Adrenal gland (tissue), 12 donors: Measurements from ENCODE around the gene RIN1. TPM values are rescaled to one million over a fixed set of nuclear protein-coding genes. Genes with fewer than 3 reads are reported as not detected.

Source experiments
- DNase-seq, 7 donors: peaks; one replicate each; pipeline ENCODE4 v3.0.0-alpha.2; 2019 to 2020
- H3K27ac ChIP-seq, 5 donors: fragments of 200-600 bp; sonication (generic) in 4 of 5; 1 replicate in 3 of 5; 2 replicates in 2 of 5; pipeline versions ENCODE4 v1.5.1 to v1.8.0; 2016 to 2020; ENCODE audit warnings: mild to moderate bottlenecking in 1 of 5
- H3K27me3 ChIP-seq: fragments of 200-600 bp; 2 replicates; pipeline ENCODE4 v1.8.0; 2021
- H3K36me3 ChIP-seq, 2 donors: fragments of 200-600 bp; replicated peaks in 1 of 2; 1 replicate in 1 of 2; 2 replicates in 1 of 2; pipeline versions ENCODE4 v1.5.1 to v1.8.0; 2018 to 2022
- H3K4me1 ChIP-seq, 2 donors: fragments of 200-600 bp; replicated peaks in 1 of 2; 1 replicate in 1 of 2; 2 replicates in 1 of 2; pipeline versions ENCODE4 v1.5.1 to v1.8.0; 2018 to 2021
- H3K4me3 ChIP-seq, 4 donors: fragments of 200-600 bp; sonication (generic) in 3 of 4; one replicate each; pipeline ENCODE4 v1.5.1; 2016 to 2018
- H3K9me3 ChIP-seq, 3 donors: fragments of 200-600 bp; sonication (generic) in 1 of 3; replicated peaks in 1 of 3; 1 replicate in 2 of 3; 2 replicates in 1 of 3; pipeline versions ENCODE4 v1.5.1 to v1.8.0; 2016 to 2021
- CTCF ChIP-seq, 6 experiments: fragments of 450-650 bp in 4 of 6; fragments of 200-600 bp in 2 of 6; sonication (generic) in 1 of 6; IDR thresholded peaks; 1 replicate in 5 of 6; 2 replicates in 1 of 6; pipeline versions ENCODE4 v1.5.1 to v1.8.0; 2016 to 2021; ENCODE audit warnings: antibody characterized with exemption in 6 of 6, mild to moderate bottlenecking in 2 of 6, moderate library complexity in 1 of 6
- POLR2A ChIP-seq, 2 donors: fragments of 450-650 bp; IDR thresholded peaks; one replicate each; pipeline ENCODE4 v1.6.1; 2017; ENCODE audit warnings: antibody characterized with exemption in 2 of 2, mild to moderate bottlenecking in 2 of 2, moderate library complexity in 1 of 2
- WGBS, 4 donors: extraction: QIAGEN DNeasy Blood & Tissue Kit in 2 of 4; methylation state at CpG; one replicate each; pipeline versions ENCODE4 v1.1.5 to v1.1.7; 2013 to 2017; 5-methylcytosine and 5-hydroxymethylcytosine counted together
- intact Hi-C, 2 donors: fragments of 100-400 bp; cut with DNase I; formaldehyde crosslinking; loops; one replicate each; pipeline versions ENCODE4 v1.14.1 to v1.15.0; 2022 to 2023
- polyA plus RNA-seq, 3 donors: library from polyadenylated mRNA; stranded (reverse); fragments of 200-250 nt in 2 of 3; fragments of 350-450 nt in 1 of 3; fragmentation: Illumina TruSeq in 1 of 3; extraction: RNeasy Lipid Tissue Mini Kit (QIAGEN cat#74804) in 1 of 3; gene quantifications; one replicate each; pipeline ENCODE4 v1.2.3, GENCODE V29; 2013 to 2014
- total RNA-seq, 9 donors: library from RNA; depleted of rRNA in 4 of 9; stranded (reverse); fragments of >200 nt in 4 of 9; fragments of 120-200 nt in 1 of 9; fragmentation: NEBNext Ultra II Directional in 1 of 9; extraction: Animal tissue kit (Norgen Biotek cat#: 25700) in 1 of 9; gene quantifications; one replicate each; pipeline versions ENCODE4 v1.1.0 to v1.2.4, GENCODE V29; 2013 to 2023
- donor health status: healthy with polysubstance abuse.
- donor health status: Bipolar disorder and iron deficiency.
- donor health status: DM: yes; HTN: yes; CAD: no.
- donor health status: DM: no; HTN: no; CAD: no.
- donor health status: DM: no; HTN: no; CAD: no.
- donor health status: DM: yes; HTN: yes; CAD: no.

Gene RIN1
- total and polyA plus RNA-seq, 12 donors, result 1.6 to 15.2 (median 7.1) TPM

GRCh38 chr11:66297610-66298009 lies 38.6 kb downstream of the RIN1 start:
- H3K27me3 ChIP-seq, result no peaks in the 10 kb centered on the region
- TF ChIP-seq CTCF (IDR thresholded peaks at IDR 0.05) (no peak), POLR2A (IDR thresholded peaks at IDR 0.05) (no peak)
- H3K27ac ChIP-seq, result no peak overlapping the region
- H3K9me3 ChIP-seq, result no peaks in the 10 kb centered on the region
- intact Hi-C loops, result no loop called here
- no peak overlapping the region for H3K4me3 ChIP-seq
- WGBS, 4 donors, result 59 to 74% (median 70%) methylated on average over 8 of the region's 8 CpGs
- no peaks in the 10 kb centered on the region for H3K36me3 ChIP-seq
- H3K4me1 ChIP-seq, result no peaks in the 10 kb centered on the region
- no peak for DNase-seq

- peaks cover 8% of the 10 kb centered on the region for H3K27me3 ChIP-seq
- H3K36me3 ChIP-seq, result no peaks in the 10 kb centered on the region
- no peak overlapping the region for H3K27ac ChIP-seq
- H3K9me3 ChIP-seq, result no peaks in the 10 kb centered on the region
- WGBS, 4 donors, result 78 to 85% (median 82%) methylated on average over 61 to 123 of the region's 123 CpGs
- no peak for DNase-seq
- no peak for TF ChIP-seq CTCF (IDR thresholded peaks at IDR 0.05)
- TF ChIP-seq POLR2A (IDR thresholded peaks at IDR 0.05), result no peak
- intact Hi-C loops, result no loop called here
- H3K4me3 ChIP-seq, result no peak overlapping the region
- H3K4me1 ChIP-seq, result peaks cover under 1 to 9% of the 10 kb centered on the region in 2 donors
Observed at GRCh38 chr11:66294626-66295620, 41.3 kb downstream of the RIN1 start.

GRCh38 chr11:66293777-66294625 lies 42.2 kb downstream of the RIN1 start:
- Histone ChIP-seq H3K4me1 (peaks cover 4 to 13% of the 10 kb centered on the region in 2 donors), H3K27ac (no peak overlapping the region), H3K36me3 (no peaks in the 10 kb centered on the region), H3K9me3 (no peaks in the 10 kb centered on the region), H3K27me3 (peaks cover 8% of the 10 kb centered on the region), H3K4me3 (no peak overlapping the region)
- 83 to 88% (median 85%) methylated on average over 7 to 30 of the region's 30 CpGs for WGBS, 4 donors
- intact Hi-C loops, result no loop called here
- TF ChIP-seq CTCF (IDR thresholded peaks at IDR 0.05) (no peak), POLR2A (IDR thresholded peaks at IDR 0.05) (no peak)
- DNase-seq, result no peak

GRCh38 chr11:66293352-66293751 lies 42.9 kb downstream of the RIN1 start:
- peaks cover 8% of the 10 kb centered on the region for H3K27me3 ChIP-seq
- DNase-seq, result no peak
- no peaks in the 10 kb centered on the region for H3K9me3 ChIP-seq
- no peak overlapping the region for H3K27ac ChIP-seq
- TF ChIP-seq POLR2A (IDR thresholded peaks at IDR 0.05), result no peak
- no peak for TF ChIP-seq CTCF (IDR thresholded peaks at IDR 0.05)
- WGBS, 4 donors, result 68 to 80% (median 76%) methylated on average over 3 to 4 of the region's 4 CpGs
- no peak overlapping the region for H3K4me3 ChIP-seq
- H3K4me1 ChIP-seq, result peaks cover 5 to 14% of the 10 kb centered on the region in 2 donors
- intact Hi-C loops, result no loop called here
- H3K36me3 ChIP-seq, result no peaks in the 10 kb centered on the region
